ENCODE measurements around the gene RBM26. TPM values are rescaled to one million over a fixed set of nuclear protein-coding genes. Genes with fewer than 3 reads are reported as not detected.

The RBM26 gene
- total RNA-seq, 1 donor from 2014 or later, result 42.6 TPM

DNA sequence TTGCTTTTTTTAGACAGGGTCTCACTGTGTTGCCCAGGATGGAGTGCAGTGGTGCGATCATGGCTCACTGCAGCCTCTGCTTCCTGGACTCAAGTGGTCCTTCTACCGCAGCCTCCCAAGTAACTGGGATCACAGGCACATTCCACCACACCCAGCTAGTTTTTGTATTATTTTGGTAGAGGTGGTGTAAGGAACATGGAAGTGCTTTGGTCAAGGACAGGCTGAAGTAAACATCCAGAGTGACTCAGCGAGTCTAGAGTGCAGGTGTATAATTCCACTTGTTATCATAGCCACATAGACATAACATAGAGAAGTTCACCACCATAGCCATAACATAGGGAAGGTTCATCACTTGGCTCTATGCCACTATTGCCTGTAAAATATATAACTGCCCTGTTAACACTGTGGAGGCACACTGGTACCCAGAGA is 98.6 kb downstream of the RBM26 start:
- no peaks in the 10 kb centered on the region for H3K27me3 Mint-ChIP-seq (ENCODE audit: low read depth, unreplicated experiment)
- TF ChIP-seq, protein P1, sequence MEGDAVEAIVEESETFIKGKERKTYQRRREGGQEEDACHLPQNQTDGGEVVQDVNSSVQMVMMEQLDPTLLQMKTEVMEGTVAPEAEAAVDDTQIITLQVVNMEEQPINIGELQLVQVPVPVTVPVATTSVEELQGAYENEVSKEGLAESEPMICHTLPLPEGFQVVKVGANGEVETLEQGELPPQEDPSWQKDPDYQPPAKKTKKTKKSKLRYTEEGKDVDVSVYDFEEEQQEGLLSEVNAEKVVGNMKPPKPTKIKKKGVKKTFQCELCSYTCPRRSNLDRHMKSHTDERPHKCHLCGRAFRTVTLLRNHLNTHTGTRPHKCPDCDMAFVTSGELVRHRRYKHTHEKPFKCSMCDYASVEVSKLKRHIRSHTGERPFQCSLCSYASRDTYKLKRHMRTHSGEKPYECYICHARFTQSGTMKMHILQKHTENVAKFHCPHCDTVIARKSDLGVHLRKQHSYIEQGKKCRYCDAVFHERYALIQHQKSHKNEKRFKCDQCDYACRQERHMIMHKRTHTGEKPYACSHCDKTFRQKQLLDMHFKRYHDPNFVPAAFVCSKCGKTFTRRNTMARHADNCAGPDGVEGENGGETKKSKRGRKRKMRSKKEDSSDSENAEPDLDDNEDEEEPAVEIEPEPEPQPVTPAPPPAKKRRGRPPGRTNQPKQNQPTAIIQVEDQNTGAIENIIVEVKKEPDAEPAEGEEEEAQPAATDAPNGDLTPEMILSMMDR (IDR thresholded peaks at IDR 0.05; ENCODE audit: insufficient read depth, low read depth, low read length), result no peak
- TF ChIP-seq EZH2 (IDR thresholded peaks at IDR 0.05; ENCODE audit: insufficient read depth, low read length), result no peak
- no peak overlapping the region for H2AFZ ChIP-seq (ENCODE audit: low read depth, low read length)
- DNase-seq (ENCODE audit: low read depth), result no peak
- H3K27ac Mint-ChIP-seq (ENCODE audit: unreplicated experiment), result peak overlapping the region; percentile 7
- no peak overlapping the region for H3K27ac ChIP-seq (ENCODE audit: low read depth, low read length)
- no peak overlapping the region for H3K4me2 ChIP-seq (ENCODE audit: low read length)
- peaks cover 8% of the 10 kb centered on the region for H3K4me1 Mint-ChIP-seq (ENCODE audit: low read depth, unreplicated experiment)
- H3K79me2 ChIP-seq (ENCODE audit: insufficient read depth, low read length), result no peaks in the 10 kb centered on the region
- H3K4me3 Mint-ChIP-seq (ENCODE audit: unreplicated experiment), result no peak overlapping the region
- no peaks in the 10 kb centered on the region for H4K20me1 ChIP-seq (ENCODE audit: insufficient read depth, low read length)
- H3K4me3 ChIP-seq (ENCODE audit: insufficient read depth, low read depth, low read length), result no peak overlapping the region
- no peak overlapping the region for H3K9ac ChIP-seq (ENCODE audit: low read length)
- H3K36me3 ChIP-seq (ENCODE audit: insufficient read depth, low read length), result peaks cover 4% of the 10 kb centered on the region
- H3K9me3 ChIP-seq (ENCODE audit: insufficient read depth, low read depth, low read length), result no peaks in the 10 kb centered on the region
- no peak for FAIRE-seq
- H3K27me3 ChIP-seq (ENCODE audit: insufficient read depth, low read length), result no peaks in the 10 kb centered on the region
- peaks cover 4% of the 10 kb centered on the region for H3K9me3 Mint-ChIP-seq (ENCODE audit: unreplicated experiment)
- no peaks in the 10 kb centered on the region for H3K36me3 Mint-ChIP-seq (ENCODE audit: low read depth, unreplicated experiment)
- no peaks in the 10 kb centered on the region for H3K4me1 ChIP-seq (ENCODE audit: insufficient read depth, low read length)

DNA sequence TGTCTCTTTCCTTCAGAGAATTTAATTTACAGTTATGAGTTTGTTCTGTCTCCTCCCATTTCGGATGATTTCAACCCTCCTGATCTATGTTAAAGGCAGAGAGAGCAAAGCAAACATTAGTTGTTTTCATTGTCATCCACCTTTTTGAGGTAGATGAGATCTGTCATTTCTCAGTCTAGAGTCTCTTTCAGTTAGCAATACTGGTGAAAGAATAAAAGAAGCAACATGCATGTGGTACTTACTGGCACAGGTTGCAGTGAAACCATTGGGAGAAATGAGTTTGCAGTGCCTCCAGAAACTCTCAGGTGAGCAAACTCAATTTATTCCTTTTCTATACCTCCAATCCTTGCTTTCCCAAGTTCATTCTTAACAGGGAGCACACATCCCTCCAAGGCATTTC is 99.4 kb downstream of the RBM26 start:
- no peaks in the 10 kb centered on the region for H3K9me3 ChIP-seq (ENCODE audit: insufficient read depth, low read depth, low read length)
- no peaks in the 10 kb centered on the region for H3K79me2 ChIP-seq (ENCODE audit: insufficient read depth, low read length)
- peaks cover 4% of the 10 kb centered on the region for H3K9me3 Mint-ChIP-seq (ENCODE audit: unreplicated experiment)
- H3K27ac ChIP-seq (ENCODE audit: low read depth, low read length), result no peak overlapping the region
- no peak overlapping the region for H3K27ac Mint-ChIP-seq (ENCODE audit: unreplicated experiment)
- H3K27me3 ChIP-seq (ENCODE audit: insufficient read depth, low read length), result no peaks in the 10 kb centered on the region
- H3K4me3 Mint-ChIP-seq (ENCODE audit: unreplicated experiment), result no peak overlapping the region
- H3K4me3 ChIP-seq (ENCODE audit: insufficient read depth, low read depth, low read length), result no peak overlapping the region
- peaks cover 8% of the 10 kb centered on the region for H3K4me1 Mint-ChIP-seq (ENCODE audit: low read depth, unreplicated experiment)
- no peaks in the 10 kb centered on the region for H3K36me3 ChIP-seq (ENCODE audit: insufficient read depth, low read length)
- TF ChIP-seq, protein P1 (IDR thresholded peaks at IDR 0.05; ENCODE audit: insufficient read depth, low read depth, low read length), result no peak
- TF ChIP-seq EZH2 (IDR thresholded peaks at IDR 0.05; ENCODE audit: insufficient read depth, low read length), result no peak
- H3K4me2 ChIP-seq (ENCODE audit: low read length), result no peak overlapping the region
- H3K9ac ChIP-seq (ENCODE audit: low read length), result no peak overlapping the region
- no peaks in the 10 kb centered on the region for H3K27me3 Mint-ChIP-seq (ENCODE audit: low read depth, unreplicated experiment)
- H3K4me1 ChIP-seq (ENCODE audit: insufficient read depth, low read length), result no peaks in the 10 kb centered on the region
- FAIRE-seq, result no peak
- no peaks in the 10 kb centered on the region for H3K36me3 Mint-ChIP-seq (ENCODE audit: low read depth, unreplicated experiment)
- no peak overlapping the region for H2AFZ ChIP-seq (ENCODE audit: low read depth, low read length)
- no peaks in the 10 kb centered on the region for H4K20me1 ChIP-seq (ENCODE audit: insufficient read depth, low read length)
- no peak for DNase-seq (ENCODE audit: low read depth)

DNA sequence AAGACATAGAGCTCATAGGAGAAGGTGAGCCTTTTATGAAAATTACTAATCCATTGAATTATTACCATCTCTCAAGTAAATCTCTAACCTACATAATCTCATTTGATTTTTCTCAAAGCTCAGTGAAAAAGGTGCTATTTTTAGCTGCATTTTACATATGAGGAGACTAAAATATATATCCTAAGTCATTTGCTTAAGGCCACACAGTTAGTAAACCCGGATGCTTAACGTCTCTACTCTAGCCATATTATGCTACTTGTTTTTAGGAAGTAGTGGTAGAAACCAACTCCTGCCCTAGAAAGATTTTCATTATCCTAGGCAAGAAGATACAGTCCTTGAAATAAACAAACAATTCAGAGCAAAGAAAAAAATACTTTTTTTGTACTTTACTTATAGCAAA is 108.9 kb downstream of the RBM26 start:
- Histone ChIP-seq H3K79me2 (ENCODE audit: insufficient read depth, low read length) (no peaks in the 10 kb centered on the region), H3K4me2 (ENCODE audit: low read length) (no peak overlapping the region), H3K27ac (ENCODE audit: low read depth, low read length) (no peak overlapping the region), H3K27me3 (ENCODE audit: insufficient read depth, low read length) (no peaks in the 10 kb centered on the region), H3K9ac (ENCODE audit: low read length) (no peak overlapping the region), H3K4me3 (ENCODE audit: insufficient read depth, low read depth, low read length) (no peak overlapping the region), H3K36me3 (ENCODE audit: insufficient read depth, low read length) (no peaks in the 10 kb centered on the region), H2AFZ (ENCODE audit: low read depth, low read length) (no peak overlapping the region), H4K20me1 (ENCODE audit: insufficient read depth, low read length) (no peaks in the 10 kb centered on the region), H3K9me3 (ENCODE audit: insufficient read depth, low read depth, low read length) (no peaks in the 10 kb centered on the region), H3K4me1 (ENCODE audit: insufficient read depth, low read length) (no peaks in the 10 kb centered on the region)
- Mint-ChIP-seq H3K36me3 (ENCODE audit: low read depth, unreplicated experiment) (no peaks in the 10 kb centered on the region), H3K27me3 (ENCODE audit: low read depth, unreplicated experiment) (peaks cover 2% of the 10 kb centered on the region), H3K4me1 (ENCODE audit: low read depth, unreplicated experiment) (no peaks in the 10 kb centered on the region), H3K4me3 (ENCODE audit: unreplicated experiment) (no peak overlapping the region), H3K9me3 (ENCODE audit: unreplicated experiment) (peaks cover 2% of the 10 kb centered on the region), H3K27ac (ENCODE audit: unreplicated experiment) (no peak overlapping the region)
- TF ChIP-seq, protein P1 (IDR thresholded peaks at IDR 0.05; ENCODE audit: insufficient read depth, low read depth, low read length), result no peak
- TF ChIP-seq EZH2 (IDR thresholded peaks at IDR 0.05; ENCODE audit: insufficient read depth, low read length), result no peak
- DNase-seq (ENCODE audit: low read depth) (no peak), FAIRE-seq (no peak)

Data from astrocyte (in vitro differentiated cells and primary cell).